ENCODE results near the gene GH1.

The GH1 gene

DNA sequence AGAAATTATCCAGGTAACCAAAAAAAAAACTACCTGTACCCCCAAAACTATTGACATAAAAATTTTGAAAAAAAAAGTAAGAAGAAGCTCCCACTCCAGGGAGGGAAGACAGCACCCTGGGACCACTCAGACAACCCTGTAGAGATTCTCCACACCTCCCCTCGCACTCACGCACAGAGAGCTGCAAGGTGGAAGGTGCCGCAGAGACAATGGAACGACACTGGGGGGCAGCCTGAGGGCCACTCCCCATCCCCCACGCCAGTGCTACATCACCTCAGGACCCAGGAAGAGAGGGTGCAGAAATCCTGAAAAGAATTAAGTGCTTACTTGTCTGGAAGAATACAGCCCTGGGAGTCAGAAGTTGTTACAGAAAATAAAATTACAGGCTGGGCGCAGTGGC, 18.7 kb upstream of the GH1 start:
- Histone ChIP-seq H3K27me3 (replicated peaks) (no peaks in the 10 kb centered on the region), H3K4me3 (ENCODE audit: low read depth, low read length) (no peak overlapping the region), H3K27ac (no peak overlapping the region), H3K36me3 (replicated peaks) (no peaks in the 10 kb centered on the region)
- no peak for DNase-seq
- TF ChIP-seq CTCF (IDR thresholded peaks at IDR 0.05; ENCODE audit: low read depth, low read length, missing control alignments): no peak
- in situ Hi-C loops (cut with HindIII; ENCODE audit: low pct_ligation_motif_present, low sequenced_read_pairs): no loop called here

- no peak for TF ChIP-seq CTCF (IDR thresholded peaks at IDR 0.05; ENCODE audit: low read depth, low read length, missing control alignments)
- Histone ChIP-seq H3K27ac (no peak overlapping the region), H3K27me3 (replicated peaks) (no peaks in the 10 kb centered on the region), H3K36me3 (replicated peaks) (no peaks in the 10 kb centered on the region), H3K4me3 (ENCODE audit: low read depth, low read length) (no peak overlapping the region)
- in situ Hi-C loops (cut with HindIII; ENCODE audit: low pct_ligation_motif_present, low sequenced_read_pairs): no loop called here
- no peak for DNase-seq
Measured at GRCh38 chr17:63934183-63935112, 15.8 kb upstream of the GH1 start.

GRCh38 chr17:63933598-63933997, 15.0 kb upstream of the GH1 start:
- no peak overlapping the region for H3K4me3 ChIP-seq (ENCODE audit: low read depth, low read length)
- in situ Hi-C loops (cut with HindIII; ENCODE audit: low pct_ligation_motif_present, low sequenced_read_pairs): no loop called here
- no peak overlapping the region for H3K27ac ChIP-seq
- no peaks in the 10 kb centered on the region for H3K27me3 ChIP-seq (replicated peaks)
- no peak for TF ChIP-seq CTCF (IDR thresholded peaks at IDR 0.05; ENCODE audit: low read depth, low read length, missing control alignments)
- no peak for DNase-seq
- no peaks in the 10 kb centered on the region for H3K36me3 ChIP-seq (replicated peaks)

DNA sequence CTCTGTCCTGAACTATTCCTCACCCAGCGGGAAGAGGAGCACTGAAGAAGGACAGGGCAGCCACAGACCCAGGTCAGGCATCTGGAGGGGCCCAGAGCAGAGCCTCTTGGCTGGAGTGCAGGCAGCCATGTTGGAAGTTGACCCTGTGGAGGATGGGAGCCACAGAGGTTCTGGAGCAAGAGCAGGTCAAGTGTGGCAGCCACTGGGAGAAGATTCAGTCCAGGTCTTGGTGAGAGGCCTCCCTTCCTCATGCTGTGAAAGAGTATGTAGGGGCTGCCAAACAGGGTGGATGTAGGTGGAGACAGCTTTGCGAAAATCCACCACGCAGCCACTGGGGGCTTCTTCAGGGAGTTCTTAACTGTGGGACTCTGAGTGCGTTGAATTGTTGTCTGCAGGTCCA, 14.1 kb upstream of the GH1 start:
- H3K4me3 ChIP-seq (ENCODE audit: low read depth, low read length): no peak overlapping the region

GRCh38 chr17:63931981-63932561, 13.4 kb upstream of the GH1 start, which contains the start of gene CD79B:
Gene CD79B (minus strand): TSS chr17:63932331. CDS start chr17:63932261, 70 bp downstream.
- Histone ChIP-seq H3K27ac (no peak within 1 kb of the TSS), H3K4me3 (ENCODE audit: low read depth, low read length) (no peak within 1 kb of the TSS)
- in situ Hi-C loops (cut with HindIII; ENCODE audit: low pct_ligation_motif_present, low sequenced_read_pairs): no loop called here

More for the DNA sequence above, 14.1 kb upstream of the GH1 start:
- DNase-seq: no peak
- H3K36me3 ChIP-seq (replicated peaks): no peaks in the 10 kb centered on the region
- TF ChIP-seq CTCF (IDR thresholded peaks at IDR 0.05; ENCODE audit: low read depth, low read length, missing control alignments): no peak
- in situ Hi-C loops (cut with HindIII; ENCODE audit: low pct_ligation_motif_present, low sequenced_read_pairs): no loop called here
- no peak overlapping the region for H3K27ac ChIP-seq
- H3K27me3 ChIP-seq (replicated peaks): no peaks in the 10 kb centered on the region

More at GRCh38 chr17:63931981-63932561, 13.4 kb upstream of the GH1 start, which contains the start of gene CD79B:
- no peak for DNase-seq
- Histone ChIP-seq H3K36me3 (replicated peaks) (no peaks in the 10 kb centered on the region), H3K27me3 (replicated peaks) (no peaks in the 10 kb centered on the region)
- TF ChIP-seq CTCF (IDR thresholded peaks at IDR 0.05; ENCODE audit: low read depth, low read length, missing control alignments): no peak

All from brain microvascular endothelial cell (primary cell).